HG03066 (cell line): Measurements from ENCODE around the gene TTC13.

ENCODE experiments used
- ATAC-seq: cut with Tn5 transposase; IDR thresholded peaks from one replicate; pipeline ENCODE4 v1.9.1; 2021; ENCODE audit warnings: low read depth; ENCODE audit not compliant: unreplicated experiment

TTC13 gene

DNA sequence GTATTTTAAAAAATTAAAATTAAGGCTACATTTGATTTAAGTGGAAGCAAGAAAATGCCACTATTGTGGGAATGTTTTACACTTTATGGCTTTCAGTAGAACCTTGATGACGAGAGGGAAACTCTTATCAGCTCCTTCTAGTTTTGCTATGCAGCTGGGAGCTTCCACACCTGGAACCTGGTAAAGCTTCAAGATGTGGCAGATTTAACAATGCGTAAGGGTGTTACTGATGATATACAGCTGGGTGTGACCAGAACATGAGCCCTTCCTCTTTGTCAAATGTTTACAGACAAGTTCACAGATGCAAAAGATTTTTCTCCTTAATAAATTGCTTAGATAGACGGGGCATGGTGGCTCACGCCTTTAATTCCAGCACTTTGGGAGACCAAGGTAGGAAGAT, 20.3 kb downstream of the TTC13 start:
- ATAC-seq: no peak

DNA sequence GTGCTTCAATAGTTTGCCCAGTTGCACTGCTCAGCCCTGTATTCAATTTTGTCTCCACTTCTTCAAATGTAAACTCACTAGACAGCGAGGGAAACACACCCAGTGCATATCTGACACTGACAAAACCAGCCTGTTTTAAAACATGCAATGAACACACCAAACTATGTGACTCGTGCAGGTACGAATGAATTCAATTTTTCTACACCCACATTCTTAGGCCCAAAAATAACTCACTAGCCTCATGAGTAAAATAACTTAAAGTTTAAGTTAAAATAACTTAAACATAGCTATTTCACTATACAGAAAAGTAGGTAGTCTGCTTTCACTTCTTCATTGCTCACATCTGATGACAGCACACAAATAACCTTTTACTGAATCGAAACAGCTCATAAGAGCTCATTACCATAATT, 21.1 kb downstream of the TTC13 start:
- peak; percentile 84 for ATAC-seq

DNA sequence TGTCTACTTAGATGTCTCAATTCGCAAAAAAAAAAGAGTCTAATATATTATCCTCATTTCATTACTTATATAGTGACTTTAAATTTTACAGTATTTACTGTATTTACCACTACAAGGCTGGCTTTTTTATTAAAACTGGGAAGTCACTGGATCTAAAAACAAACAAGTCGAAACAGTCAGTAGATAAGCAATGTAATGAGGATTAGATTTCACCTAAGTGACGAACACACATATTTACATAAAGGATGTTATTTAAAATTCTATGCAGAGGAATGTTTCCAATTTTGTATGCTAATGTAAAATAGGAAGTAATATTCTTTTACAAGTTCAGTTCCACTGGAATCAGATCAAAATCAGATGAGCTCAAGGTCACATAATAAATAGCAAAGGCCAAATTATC, 28.3 kb downstream of the TTC13 start:
- ATAC-seq: no peak

DNA sequence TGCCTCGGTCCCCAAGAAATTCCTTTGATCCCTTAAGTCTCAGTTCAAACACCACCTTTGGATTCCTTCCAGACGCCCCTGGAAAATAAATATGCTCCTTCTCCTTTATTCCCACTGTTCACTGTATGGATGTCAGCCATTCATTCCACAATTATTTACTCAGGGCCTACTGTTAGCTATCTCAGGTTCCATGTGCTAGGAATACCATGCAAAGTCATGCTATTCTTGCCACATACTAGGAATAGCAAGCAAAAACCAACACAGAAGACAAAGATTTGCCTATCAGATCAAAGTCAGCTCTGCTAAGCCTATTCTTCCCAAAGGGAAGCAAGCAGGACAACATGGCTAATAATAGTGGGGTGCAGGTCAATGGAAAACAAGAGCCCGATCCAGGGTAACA, 29.8 kb downstream of the TTC13 start:
- no peak for ATAC-seq

DNA sequence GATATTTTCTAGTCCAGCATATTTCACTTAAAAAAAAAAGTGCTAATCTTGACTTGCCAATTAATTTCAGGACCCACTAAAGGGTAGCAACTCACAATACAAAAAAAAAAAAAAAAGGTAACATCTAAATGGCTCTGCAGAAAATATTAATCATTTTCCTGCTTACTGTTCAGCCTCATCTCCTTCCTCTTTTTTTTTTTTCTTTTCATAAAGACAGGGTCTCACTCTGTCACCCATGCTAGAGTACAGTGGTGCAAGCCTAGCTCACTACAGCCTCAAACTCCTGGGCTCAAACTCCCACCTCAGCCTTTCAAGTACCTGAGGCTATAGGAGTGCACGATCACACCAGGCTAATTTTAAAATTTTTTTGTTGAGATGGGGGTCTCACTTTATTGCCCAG, 30.4 kb downstream of the TTC13 start:
- ATAC-seq: no peak

DNA sequence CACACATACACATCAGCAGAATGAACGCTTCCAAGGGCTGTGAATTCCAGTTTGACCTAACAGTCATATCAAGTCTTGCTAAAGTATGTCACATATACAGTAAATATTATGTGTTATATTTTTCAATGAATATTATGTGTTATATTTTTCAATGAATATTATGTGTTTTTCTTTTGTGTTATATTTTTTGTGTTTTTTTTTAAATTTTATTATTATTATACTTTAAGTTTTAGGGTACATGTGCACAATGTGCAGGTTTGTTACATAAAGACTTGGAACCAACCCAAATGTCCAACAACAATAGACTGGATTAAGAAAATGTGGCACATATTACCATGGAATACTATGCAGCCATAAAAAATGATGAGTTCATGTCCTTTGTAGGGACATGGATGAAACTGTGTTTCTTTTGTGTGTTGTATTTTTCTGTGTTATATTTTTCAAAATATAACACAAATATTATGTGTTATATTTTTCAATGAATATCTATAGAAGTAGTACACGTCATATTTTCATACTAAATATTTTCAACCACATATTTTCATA, 35.5 kb downstream of the TTC13 start:
- ATAC-seq: no peak

DNA sequence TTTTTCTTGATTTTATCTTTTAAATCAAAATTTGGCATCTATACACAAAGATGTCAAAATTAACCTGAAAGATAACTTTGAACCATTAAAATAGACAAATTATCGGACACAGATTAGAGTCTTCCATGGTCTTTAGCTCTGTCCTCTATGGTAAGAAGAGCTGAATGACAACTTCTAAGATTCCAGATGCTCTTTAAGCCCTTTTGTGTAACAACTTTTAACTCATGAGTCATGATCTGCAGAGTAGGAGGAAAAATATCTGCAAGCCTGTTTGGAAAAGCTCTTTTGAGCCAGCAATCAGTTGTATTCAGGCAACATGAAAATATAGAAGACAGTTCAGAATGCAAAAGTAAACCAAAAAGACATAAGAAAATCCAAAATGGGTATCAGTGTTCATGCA, 37.8 kb downstream of the TTC13 start:
- no peak for ATAC-seq

DNA sequence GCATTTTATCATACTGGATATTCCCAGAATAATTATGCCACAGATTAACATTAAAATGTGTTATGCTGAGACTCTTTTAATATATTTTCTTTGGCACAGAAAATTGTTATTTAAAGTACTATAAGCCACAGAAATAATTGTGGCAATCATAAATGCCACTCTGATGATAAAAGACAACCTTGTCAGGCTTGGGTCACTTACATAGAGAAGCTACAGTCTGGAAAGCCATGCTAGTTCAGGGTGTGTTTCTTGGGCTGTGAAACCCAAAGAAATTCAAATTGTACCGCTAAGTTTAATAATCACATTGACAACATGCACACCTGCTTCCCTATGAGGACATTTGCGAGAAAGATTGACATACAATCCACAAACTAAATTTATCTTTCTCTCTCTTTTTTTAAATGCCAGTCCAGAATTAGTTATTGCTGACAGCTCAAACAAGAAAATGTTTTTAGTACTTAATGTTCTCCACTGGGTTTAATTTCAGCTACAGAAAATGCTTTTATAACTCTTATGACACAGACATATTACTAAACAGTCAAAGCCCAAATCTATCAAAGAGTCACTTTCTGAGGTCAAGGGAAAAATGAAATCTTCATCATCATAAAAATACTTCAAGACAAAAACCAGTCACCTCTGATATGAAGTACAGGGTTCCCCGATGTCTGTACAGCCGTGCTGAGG, 38.7 kb downstream of the TTC13 start:
- no peak for ATAC-seq

DNA sequence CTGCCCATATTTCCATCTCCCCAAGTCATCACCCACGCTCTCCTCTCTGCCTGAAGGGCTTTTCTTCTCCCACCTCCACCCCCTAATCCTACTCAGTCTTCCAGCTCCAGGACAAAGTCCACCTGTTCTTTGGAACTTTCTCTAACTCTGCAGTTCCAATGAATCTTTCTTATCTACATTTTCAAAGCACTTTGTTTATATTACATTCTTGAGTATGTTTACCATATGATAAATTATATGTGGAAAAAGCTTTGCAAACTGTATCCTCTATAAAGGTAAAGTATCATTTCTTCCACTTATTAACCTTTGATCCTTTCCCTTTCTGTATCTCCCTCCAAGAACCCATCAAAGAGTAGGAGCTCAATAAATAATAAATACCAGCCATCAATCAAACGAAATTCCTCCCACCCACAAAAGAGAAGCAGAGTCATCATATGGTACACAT, 39.7 kb downstream of the TTC13 start:
- ATAC-seq: no peak

DNA sequence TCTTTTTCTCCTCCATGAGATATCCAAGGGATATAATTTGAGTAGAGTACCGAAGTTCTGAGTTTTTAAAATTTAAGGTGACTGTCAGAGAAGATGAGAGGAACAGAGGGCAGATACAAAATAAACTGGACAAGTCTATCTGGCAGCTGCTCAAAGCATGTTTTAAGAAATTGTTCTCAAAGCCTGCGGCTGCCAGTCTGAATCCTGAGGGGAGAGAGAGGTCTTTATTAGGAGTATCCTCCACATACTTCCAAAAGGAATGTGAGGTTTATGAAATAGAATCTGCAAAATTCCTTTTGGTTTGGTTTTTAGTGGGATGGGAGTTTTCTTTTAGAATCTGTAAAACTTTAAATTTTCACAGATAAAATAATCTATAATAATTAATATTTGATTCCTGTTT, 41.3 kb downstream of the TTC13 start:
- ATAC-seq: no peak

DNA sequence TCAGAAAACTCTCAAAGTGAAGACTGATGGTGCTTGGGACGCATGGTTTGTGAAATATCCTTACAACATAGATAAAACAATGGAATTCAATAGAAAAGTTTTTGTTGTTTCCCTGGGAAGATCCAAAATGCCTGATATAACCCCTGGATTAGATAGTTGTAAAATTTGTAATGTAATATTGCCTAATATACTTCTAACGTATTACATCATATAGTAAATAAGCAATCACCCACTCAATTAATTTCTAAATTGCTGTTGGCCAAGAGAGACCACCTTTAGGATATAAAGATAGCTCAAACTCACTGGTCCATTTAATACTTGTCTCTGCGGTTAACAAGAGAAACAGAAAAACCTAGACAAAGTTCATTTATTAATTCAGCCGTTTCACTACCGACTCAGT, 42.2 kb downstream of the TTC13 start:
- no peak for ATAC-seq

DNA sequence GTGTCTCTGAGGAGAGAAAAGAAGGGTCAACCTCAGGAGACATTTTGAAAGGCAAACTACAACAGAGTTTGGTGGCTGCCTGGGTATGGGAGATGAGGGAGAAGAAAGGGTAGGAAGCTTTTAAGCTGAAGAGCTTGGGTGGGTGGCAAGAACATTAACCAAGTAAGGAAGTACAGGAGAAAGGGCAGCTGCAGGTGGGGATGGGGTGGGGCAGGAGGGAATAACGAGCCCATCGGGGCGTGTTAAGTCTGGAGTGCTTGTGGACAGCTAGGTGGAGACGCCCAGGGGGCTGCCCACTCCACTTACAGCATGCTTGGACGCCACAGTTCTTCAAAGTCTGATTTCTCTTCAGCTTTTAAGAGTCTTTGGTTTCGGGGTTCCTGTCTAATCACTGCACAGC, 42.8 kb downstream of the TTC13 start:
- no peak for ATAC-seq

DNA sequence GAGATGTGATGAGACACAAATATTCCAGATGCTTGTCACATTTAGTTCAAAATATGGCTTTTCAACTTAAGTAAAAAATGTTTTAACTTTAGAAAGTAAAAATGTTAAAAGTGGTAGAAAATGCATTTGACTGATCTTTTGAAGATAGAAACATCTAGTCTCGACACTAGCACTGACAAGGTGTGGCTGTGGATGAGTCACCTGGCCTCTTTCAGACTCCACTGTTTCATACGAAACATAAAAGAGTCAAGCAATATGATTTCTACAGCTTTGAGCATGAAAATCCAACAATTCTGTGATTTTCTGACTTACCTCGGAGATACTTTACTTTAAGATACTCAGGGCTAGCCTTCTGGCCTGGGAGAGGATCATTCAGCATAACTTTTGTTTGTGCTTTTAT, 47.7 kb downstream of the TTC13 start:
- no peak for ATAC-seq

DNA sequence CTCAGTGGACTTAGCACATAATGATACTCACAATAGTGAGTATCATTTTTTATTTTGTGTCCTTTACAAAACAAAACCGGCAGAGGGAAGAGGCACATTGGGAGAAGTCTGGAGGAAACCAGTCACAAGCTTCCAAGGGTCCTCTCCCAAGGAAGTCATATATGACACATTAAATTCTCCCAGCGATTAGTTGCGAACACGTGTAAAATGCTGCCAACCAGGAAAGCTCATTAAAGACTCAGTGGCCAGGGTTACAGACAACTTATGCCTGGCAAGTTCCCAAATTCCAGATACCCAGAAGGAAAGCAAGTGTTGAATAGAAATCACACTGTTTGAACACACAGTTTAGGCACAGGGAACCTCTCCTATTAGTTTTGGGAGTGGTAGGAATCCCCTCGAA, 52.5 kb downstream of the TTC13 start:
- ATAC-seq: no peak

DNA sequence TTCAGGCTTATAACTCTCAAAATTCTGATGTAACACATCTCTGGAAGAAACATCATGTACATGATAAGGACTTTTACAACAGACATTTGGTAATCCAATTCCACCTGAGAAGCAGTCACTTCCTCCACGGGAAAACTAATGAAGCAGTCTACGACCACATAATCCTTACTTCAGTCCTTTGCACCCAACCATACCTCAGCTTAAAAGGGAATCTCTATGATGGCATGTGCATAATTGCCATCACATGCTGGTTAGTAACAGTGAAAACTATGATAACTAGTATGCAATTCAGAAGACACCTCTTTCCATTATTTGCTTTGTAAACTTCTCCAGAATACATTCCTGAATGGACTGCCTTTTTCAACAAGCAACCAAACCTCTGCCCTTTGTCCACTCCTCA, 53.1 kb downstream of the TTC13 start:
- no peak for ATAC-seq

DNA sequence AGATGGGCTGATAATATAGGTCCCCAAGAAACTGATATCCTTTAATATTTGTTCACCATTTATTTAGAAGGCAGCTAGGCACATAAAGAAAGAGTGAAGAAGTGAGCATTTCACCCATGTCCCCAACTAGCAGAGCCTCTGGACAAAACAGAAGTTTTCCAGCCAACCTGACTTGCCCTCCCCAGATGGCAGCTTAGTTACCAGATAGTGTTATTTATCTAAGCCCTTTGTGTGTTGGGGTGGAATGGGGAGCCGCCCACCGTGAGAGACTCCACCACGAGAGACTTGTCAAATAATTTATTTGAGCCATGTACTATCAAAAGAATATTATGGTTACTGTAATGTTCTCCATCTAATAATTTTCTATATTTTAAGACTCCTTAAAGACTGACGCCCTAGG, 55.5 kb downstream of the TTC13 start:
- ATAC-seq: no peak

DNA sequence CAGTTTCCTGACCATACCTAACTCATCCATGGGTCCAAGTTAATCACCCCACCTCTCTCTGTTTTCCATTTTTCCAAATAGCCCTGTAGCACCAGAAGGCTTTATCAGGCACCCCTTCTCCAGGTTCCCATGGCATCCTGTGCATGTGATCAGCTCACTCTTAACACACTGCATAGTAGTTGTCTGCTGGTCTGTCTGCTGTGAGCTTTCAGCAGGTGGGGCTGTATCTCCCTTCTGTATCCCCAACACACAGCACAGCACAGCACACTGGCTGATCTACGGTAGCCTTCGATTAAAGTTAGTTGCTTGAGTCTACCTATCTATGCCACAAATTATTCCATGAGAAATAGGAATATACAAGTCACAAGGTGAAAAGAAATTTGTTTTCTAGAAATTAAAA, 56.0 kb downstream of the TTC13 start:
- no peak for ATAC-seq

DNA sequence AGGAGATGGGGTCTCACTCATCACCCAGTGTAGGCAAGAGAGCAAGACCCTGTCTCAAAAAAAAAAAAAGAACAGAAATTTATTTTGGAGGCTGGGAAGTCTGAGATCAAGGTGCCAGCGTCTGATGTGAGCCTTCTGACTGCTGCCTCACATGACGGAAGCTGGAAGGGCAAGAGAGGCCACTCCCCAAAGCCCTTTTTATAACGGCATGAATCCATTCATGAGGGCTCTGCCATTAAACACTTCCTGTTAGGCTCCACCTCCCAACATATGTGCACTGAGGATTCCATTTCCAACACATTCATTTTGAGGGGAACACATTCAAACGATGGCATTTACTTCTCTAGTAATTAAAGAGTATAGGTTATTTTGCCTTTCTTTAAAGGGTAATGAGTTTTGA, 59.5 kb downstream of the TTC13 start:
- ATAC-seq: no peak

DNA sequence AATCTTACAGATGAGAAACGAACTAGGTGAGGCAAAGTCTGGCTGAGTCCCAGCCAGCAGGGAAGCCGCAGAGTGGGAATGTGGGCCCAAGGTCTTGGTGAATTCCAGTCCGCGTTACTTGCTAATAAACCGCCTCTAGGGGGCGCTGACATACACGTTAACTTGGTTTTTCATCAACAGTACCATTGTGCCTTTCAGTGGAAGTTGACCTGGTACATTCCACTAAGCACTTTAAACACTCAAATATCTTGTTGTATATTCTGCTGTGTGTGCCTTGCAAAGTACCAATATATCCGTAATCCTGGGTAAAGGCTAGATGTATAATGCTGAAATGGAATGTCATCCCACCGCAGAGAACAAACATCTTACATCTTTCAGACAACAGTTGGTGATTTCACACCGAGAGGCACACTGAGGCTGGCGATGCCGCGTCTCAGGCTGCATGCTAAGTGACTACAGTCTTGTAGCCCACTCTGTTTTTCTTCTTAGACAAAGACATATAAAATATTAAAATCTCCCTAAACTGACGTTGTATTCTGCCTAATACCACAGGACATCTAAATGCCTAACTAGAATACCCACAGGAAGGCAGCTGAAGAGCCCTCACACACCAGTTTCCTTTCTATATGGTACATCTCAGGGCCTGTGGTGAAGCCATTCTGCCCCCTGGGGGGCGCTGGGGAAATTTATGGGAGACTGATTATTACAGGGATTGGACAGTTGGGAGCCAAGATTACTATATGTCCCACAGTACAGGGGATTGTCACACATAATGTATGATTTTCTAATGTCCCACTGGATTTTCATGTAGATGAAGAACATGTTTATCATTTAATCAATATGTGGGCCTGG, 61.2 kb downstream of the TTC13 start:
- peak; percentile 58 for ATAC-seq

DNA sequence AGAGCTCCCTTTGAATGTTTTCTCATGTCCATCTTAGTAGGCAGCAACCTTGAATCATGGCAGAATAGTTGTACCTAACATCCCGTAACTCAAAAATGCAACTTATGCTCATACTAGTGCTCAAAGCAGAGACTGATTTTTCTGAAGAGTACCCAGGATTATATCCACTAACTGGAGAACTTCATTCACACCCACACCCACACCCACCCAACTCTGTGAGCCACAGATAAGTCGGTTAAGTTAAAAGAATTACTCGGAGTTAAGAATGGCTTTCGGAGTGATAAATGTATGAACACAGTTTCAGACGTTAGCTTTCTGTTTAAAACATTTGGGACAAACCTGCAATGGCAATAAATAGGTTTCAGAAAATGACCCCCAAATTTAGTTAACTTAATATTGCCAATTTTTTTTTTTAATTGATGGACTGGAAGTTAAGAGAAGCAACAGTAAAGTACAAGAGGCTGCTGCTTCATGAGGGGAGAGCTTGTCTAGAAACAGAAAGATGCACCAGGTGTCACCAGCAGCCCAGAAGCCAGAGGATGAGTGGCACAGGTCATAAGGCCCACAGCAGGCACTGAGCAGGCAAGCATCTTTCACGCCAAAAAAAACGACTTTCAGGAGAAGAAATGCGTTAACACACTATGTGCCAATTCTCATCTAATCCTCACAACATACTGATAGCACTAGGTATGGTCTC, 61.9 kb downstream of the TTC13 start:
- no peak for ATAC-seq

DNA sequence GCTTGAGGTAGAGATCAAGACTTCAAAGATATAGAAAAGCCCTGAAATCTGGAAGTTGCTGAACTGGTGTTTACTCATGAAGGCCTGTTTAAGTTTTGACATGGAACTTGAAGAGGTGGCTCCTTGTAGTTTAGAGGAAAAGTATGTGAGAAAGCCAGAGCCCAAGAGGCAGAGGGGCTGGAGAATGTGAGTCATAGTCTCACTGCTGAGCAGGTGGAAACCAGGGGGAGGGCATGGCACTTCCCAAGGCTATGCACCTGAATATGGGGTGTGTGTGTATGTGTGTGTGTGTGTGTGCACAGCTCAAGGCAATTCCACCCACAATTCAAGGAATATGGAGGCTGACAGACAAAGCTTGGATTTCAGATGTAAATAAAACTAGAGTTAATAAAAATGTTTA, 63.6 kb downstream of the TTC13 start:
- no peak for ATAC-seq
